Stimulated activated CD8-positive, alpha-beta memory T cell treated with anti-CD3 and anti-CD28 coated beads, Interleukin-15, amount 100 ng/mL, for 24 hours (primary cell): ENCODE measurements around the gene TOR1B.

Source experiments
- DNase-seq: peaks from one replicate; pipeline ENCODE4 v3.0.0-alpha.2; 2020; ENCODE audit warnings: low read depth

Gene TOR1B

GRCh38 chr9:129814432-129815223 is 11.6 kb downstream of the TOR1B start:
- DNase-seq = no peak

GRCh38 chr9:129815278-129815677 is 12.3 kb downstream of the TOR1B start:
- DNase-seq = no peak

- DNase-seq = no peak
Measured at GRCh38 chr9:129816501-129817435, 13.8 kb downstream of the TOR1B start.

GRCh38 chr9:129822898-129823541 is 20.0 kb downstream of the TOR1B start:
- no peak for DNase-seq

GRCh38 chr9:129823542-129823934 is 20.6 kb downstream of the TOR1B start:
- DNase-seq = no peak

GRCh38 chr9:129823935-129824601 is 21.1 kb downstream of the TOR1B start, which contains the start of gene TOR1A:
Gene TOR1A (minus strand): TSS chr9:129824136. CDS start chr9:129824085, 51 bp downstream.
- peak; percentile 75 for DNase-seq

- no peak for DNase-seq
Measured at GRCh38 chr9:129826344-129826743, 23.4 kb downstream of the TOR1B start.

GRCh38 chr9:129826759-129827158 is 23.8 kb downstream of the TOR1B start:
- DNase-seq = no peak

- no peak for DNase-seq
Measured at GRCh38 chr9:129828051-129828450, 25.1 kb downstream of the TOR1B start.

- no peak for DNase-seq
Measured at GRCh38 chr9:129828969-129829368, 26.0 kb downstream of the TOR1B start.

GRCh38 chr9:129832982-129833381 is 30.0 kb downstream of the TOR1B start:
- no peak for DNase-seq

GRCh38 chr9:129834489-129835127 is 31.6 kb downstream of the TOR1B start:
- DNase-seq = no peak

GRCh38 chr9:129835128-129835859 is 32.3 kb downstream of the TOR1B start, which contains the start of the genes C9orf78 and USP20:
Gene C9orf78 (minus strand): TSS chr9:129835275. CDS start chr9:129835221, 54 bp downstream.
Gene USP20 (plus strand): TSS chr9:129835458. CDS start chr9:129852556, 17,098 bp downstream.
- DNase-seq = peak; percentile 96

- no peak for DNase-seq
Measured at GRCh38 chr9:129835860-129836223, 32.9 kb downstream of the TOR1B start.

GRCh38 chr9:129836311-129837007 is 33.5 kb downstream of the TOR1B start:
- DNase-seq = no peak

GRCh38 chr9:129838707-129839259 is 35.8 kb downstream of the TOR1B start:
- no peak for DNase-seq

GRCh38 chr9:129839324-129840023 is 36.5 kb downstream of the TOR1B start:
- no peak for DNase-seq

- DNase-seq = no peak
Measured at GRCh38 chr9:129840034-129840433, 37.0 kb downstream of the TOR1B start.

- DNase-seq = no peak
Measured at GRCh38 chr9:129841071-129841470, 38.1 kb downstream of the TOR1B start.
